ES-I3 (cell line): ENCODE measurements around the gene ARPC1A.
"Not testable (repeated sequence)": the region's sequence is repeated elsewhere in the genome, so short reads cannot be mapped to it uniquely, and the experiment has no call there.

Experiments
- H3K36me3 ChIP-seq: 2 replicates; pipeline ENCODE4 v1.6.1; 2013; ENCODE audit warnings: mild to moderate bottlenecking, low read length, control low read depth, moderate library complexity; ENCODE audit not compliant: insufficient read depth
- H3K4me1 ChIP-seq: 2 replicates; pipeline ENCODE4 v1.6.1; 2013; ENCODE audit warnings: mild to moderate bottlenecking, control low read depth, low read length; ENCODE audit not compliant: insufficient read depth
- H3K9ac ChIP-seq: 2 replicates; pipeline ENCODE4 v1.6.1; 2013; ENCODE audit warnings: low read depth, mild to moderate bottlenecking, low read length, moderate library complexity
- H3K9me3 ChIP-seq: 2 replicates; pipeline ENCODE4 v1.6.1; 2013; ENCODE audit warnings: mild to moderate bottlenecking, low read length, moderate library complexity; ENCODE audit not compliant: control insufficient read depth, insufficient read depth

Gene ARPC1A

GRCh38 chr7:99369767-99370391, 44.2 kb downstream of the ARPC1A start:
- H3K4me1 ChIP-seq, result peaks cover 16% of the 10 kb centered on the region
- H3K9me3 ChIP-seq, result no peaks in the 10 kb centered on the region
- H3K36me3 ChIP-seq, result peaks cover 7% of the 10 kb centered on the region; the same call in 1 of the 2 replicates
- H3K9ac ChIP-seq, result no peak overlapping the region

- H3K4me1 ChIP-seq, result peaks cover 7% of the 10 kb centered on the region
- no peaks in the 10 kb centered on the region; the same call in 1 of the 2 replicates for H3K36me3 ChIP-seq
- H3K9me3 ChIP-seq, result no peaks in the 10 kb centered on the region
- no peak overlapping the region for H3K9ac ChIP-seq
These were observed 45.8 kb downstream of the ARPC1A start for GRCh38 chr7:99371376-99371920.

- H3K9me3 ChIP-seq, result no peaks in the 10 kb centered on the region
- no peaks in the 10 kb centered on the region for H3K36me3 ChIP-seq
- H3K4me1 ChIP-seq, result peaks cover 6% of the 10 kb centered on the region; the same call in 1 of the 2 replicates
- H3K9ac ChIP-seq, result no peak overlapping the region; the same call in 1 of the 2 replicates
These were observed 46.8 kb downstream of the ARPC1A start for GRCh38 chr7:99372275-99373090.

GRCh38 chr7:99373091-99374066, 47.7 kb downstream of the ARPC1A start:
- Histone ChIP-seq H3K36me3 (no peaks in the 10 kb centered on the region), H3K9ac (peak overlapping the region; percentile 99), H3K4me1 (peaks cover 6% of the 10 kb centered on the region; the same call in 1 of the 2 replicates), H3K9me3 (no peaks in the 10 kb centered on the region)

- Histone ChIP-seq H3K9ac (peak within 1 kb of the TSS; percentile 99), H3K36me3 (no peaks in the 10 kb centered on the region), H3K9me3 (no peaks in the 10 kb centered on the region), H3K4me1 (peaks cover 7% of the 10 kb centered on the region)
These were observed 48.7 kb downstream of the ARPC1A start, which contains the start of gene ARPC1B for GRCh38 chr7:99374111-99375064. ARPC1B (plus strand) TSS chr7:99374730; CDS start chr7:99385715, 10,985 bp downstream.

- no peaks in the 10 kb centered on the region for H3K36me3 ChIP-seq
- H3K4me1 ChIP-seq, result peaks cover 16% of the 10 kb centered on the region
- no peaks in the 10 kb centered on the region for H3K9me3 ChIP-seq
- peak overlapping the region; percentile 77 for H3K9ac ChIP-seq
These were observed 49.5 kb downstream of the ARPC1A start for GRCh38 chr7:99375070-99375807.

GRCh38 chr7:99379043-99379577, 53.4 kb downstream of the ARPC1A start:
- H3K9ac ChIP-seq, result no peak overlapping the region
- H3K4me1 ChIP-seq, result peaks cover 12% of the 10 kb centered on the region
- no peaks in the 10 kb centered on the region for H3K9me3 ChIP-seq
- H3K36me3 ChIP-seq, result no peaks in the 10 kb centered on the region

GRCh38 chr7:99379693-99380031, 54.0 kb downstream of the ARPC1A start:
- peaks cover 12% of the 10 kb centered on the region for H3K4me1 ChIP-seq
- H3K36me3 ChIP-seq, H3K9ac ChIP-seq, H3K9me3 ChIP-seq: not testable (repeated sequence)

- H3K36me3 ChIP-seq, result no peaks in the 10 kb centered on the region
- H3K4me1 ChIP-seq, result peaks cover 12% of the 10 kb centered on the region
- H3K9me3 ChIP-seq, result no peaks in the 10 kb centered on the region
- no peak overlapping the region for H3K9ac ChIP-seq
These were observed 54.5 kb downstream of the ARPC1A start for GRCh38 chr7:99380032-99380822.

GRCh38 chr7:99380823-99381663, 55.3 kb downstream of the ARPC1A start:
- peaks cover 12% of the 10 kb centered on the region for H3K4me1 ChIP-seq
- no peaks in the 10 kb centered on the region for H3K9me3 ChIP-seq
- no peak overlapping the region for H3K9ac ChIP-seq
- H3K36me3 ChIP-seq, result no peaks in the 10 kb centered on the region

GRCh38 chr7:99381664-99382075, 56.0 kb downstream of the ARPC1A start:
- Histone ChIP-seq H3K4me1 (peaks cover 12% of the 10 kb centered on the region), H3K36me3 (peaks cover 4% of the 10 kb centered on the region; the same call in 1 of the 2 replicates), H3K9me3 (no peaks in the 10 kb centered on the region), H3K9ac (no peak overlapping the region)
